IPS-NIHi7 (cell line): ENCODE results near the gene A1BG.

Experiments
- DNase-seq: peaks from one replicate; pipeline ENCODE4 v3.0.0; 2012; ENCODE audit warnings: mixed read lengths; ENCODE audit errors: extremely low spot score

Gene A1BG, protein sequence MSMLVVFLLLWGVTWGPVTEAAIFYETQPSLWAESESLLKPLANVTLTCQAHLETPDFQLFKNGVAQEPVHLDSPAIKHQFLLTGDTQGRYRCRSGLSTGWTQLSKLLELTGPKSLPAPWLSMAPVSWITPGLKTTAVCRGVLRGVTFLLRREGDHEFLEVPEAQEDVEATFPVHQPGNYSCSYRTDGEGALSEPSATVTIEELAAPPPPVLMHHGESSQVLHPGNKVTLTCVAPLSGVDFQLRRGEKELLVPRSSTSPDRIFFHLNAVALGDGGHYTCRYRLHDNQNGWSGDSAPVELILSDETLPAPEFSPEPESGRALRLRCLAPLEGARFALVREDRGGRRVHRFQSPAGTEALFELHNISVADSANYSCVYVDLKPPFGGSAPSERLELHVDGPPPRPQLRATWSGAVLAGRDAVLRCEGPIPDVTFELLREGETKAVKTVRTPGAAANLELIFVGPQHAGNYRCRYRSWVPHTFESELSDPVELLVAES

DNA sequence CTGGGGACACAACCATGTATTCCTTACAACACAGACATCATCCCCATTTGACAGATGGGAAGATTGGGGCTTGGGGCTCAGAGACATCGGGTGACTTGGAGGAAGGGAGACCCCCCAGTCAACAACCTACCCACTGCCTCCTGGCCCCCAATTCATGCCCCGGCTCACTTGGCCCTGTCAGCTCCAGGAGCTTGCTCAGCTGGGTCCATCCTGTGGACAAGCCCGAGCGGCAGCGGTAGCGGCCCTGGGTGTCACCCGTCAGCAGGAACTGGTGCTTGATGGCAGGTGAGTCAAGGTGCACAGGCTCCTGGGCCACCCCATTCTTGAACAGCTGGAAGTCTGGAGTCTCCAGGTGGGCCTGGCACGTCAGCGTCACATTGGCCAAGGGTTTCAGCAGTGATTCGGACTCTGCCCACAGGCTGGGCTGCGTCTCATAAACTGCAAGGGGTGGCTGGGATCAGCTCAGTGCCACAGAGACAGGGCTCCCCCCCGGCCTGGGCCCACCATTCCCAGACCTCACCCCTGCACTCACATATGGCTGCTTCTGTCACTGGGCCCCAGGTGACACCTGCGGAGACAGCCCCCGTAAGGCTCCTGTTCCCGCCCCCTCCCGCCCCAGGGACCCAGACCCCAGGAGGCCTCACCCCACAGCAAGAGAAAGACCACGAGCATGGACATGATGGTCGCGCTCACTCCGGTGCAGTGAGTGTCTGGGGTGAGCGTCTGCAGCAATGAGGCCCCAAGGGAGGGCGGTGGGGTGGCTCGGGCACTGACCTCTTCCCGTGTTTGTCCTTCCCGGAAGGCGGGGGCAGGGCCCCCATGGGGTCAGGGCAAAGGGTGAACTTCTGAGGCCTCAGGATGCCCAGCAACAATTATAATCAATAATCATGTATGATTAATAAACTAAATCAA lies at the start of gene A1BG:
A1BG (minus strand) TSS at position 733 of the 912 bp plus-strand sequence; CDS start at position 678, 55 bp downstream.
- DNase-seq: no peak

DNA sequence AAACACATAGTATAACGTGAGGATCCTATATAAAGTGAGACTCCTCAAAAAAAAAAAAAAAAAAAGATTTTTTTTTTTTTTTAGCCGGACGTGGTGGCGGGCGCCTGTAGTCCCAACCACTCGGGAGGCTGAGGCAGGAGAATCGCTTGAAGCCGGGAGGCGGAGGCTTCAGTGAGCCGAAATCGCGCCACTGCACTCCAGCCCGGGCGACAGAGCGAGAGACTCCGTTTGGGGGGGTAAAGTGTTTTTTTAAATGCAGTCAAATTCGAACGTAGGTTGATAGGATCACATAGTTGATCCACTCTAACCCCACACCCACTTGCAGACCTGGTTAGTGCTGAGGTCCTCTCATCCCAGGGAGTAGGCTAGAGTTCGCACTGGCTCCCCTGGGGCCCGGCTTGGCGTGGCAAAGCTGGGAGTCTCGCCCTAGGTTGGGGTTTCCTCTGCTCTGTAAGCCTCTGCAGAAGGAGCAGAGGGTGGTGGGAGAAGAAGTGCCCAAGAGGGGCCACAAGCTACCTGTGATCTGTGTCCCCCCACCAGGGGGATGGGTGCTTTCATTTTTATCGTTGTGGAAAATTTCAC lies 48.6 kb upstream of the A1BG start:
- no peak for DNase-seq

DNA sequence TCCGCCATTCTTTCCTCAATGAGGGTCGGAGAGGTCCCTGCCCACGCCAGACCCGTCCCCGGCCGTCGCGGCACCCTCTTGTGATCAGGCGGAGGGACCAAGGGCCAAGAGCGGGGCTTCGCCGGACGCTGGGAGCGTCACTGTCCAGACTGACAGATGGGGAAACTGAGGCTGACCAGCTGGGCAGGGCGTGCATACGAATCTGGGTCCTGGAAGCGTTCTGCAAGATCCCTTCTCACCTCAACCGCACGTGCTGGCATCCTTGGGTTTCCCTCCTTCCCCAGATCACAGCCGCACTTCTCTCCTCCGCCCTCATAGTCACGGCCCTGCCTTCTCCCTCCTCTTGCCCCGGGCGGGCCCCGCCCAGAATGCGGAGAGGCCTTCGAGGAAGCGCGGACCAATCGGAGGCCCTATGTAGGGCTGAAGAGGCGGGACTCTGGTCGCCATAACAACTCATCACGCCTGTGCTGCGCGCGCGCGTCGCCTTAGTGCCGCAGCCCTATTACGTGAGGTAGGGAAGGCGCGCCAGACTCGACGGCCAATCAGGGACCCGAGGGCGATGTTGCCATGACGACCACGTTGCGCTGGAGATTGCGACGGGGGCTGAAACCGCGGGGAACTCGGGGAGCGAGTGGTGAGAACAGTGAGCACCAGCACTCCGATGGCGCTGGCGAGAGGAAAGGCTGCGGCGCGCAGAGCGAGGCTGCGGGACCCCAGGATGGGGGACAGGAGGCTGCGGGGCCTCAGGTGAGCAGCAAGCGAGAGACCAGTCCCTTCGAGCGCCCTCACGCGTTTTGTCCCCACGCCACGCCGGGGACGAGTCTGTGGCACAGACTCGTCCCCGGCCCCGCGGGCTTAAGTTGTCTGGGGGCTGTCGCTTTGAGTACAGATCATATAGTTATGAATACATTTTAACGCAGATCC lies 47.9 kb upstream of the A1BG start:
- peak; percentile 97 for DNase-seq

DNA sequence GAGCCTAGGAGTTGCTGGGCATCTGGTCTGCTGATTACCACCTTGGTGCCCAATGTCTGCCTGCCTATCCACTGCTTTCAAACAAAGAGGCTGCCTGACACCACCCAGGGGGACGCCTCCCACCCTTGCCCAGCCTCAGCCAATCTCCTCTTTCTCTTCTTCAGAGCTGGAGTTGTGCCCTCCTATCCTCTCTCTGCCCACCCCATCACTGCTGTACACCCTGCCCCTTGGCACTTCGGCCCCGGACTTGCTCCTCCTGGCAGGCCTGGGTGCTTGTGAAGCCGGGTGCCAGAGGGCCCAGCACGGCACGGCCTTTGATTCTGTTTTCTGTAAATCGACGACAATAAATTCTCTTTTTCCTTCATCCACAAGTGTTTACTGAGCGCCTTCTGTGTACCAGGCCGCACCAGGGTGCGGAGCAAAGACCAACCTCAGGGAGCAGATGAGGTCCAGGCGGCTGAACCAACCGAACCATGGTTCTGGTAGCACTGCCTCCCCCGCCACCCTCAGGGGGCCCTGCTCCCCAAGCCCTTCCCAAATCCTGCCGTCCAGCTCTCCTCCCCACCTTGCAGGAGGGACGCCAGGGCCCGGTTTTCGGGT lies 47.1 kb upstream of the A1BG start:
- DNase-seq: no peak

DNA sequence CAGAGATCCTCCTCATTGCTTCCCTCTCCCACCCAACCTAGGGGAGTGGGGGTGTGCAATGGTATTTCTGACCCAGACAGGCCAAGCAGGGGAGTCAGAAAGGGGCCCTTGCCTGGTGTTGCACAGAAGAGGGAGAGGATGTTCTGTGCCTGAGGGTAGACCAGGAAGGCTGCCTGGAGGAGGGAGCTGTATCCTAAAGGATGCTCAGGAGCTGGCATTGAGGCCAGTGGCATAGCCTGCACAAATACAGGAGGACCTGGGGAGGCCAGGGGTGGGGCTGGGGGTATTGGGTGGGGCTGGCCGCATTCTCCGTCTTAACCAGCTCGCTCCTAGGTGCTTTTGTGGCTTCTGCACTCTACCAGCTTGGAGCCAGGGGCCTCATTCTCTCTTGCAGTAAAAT lies 46.6 kb upstream of the A1BG start:
- DNase-seq: no peak

DNA sequence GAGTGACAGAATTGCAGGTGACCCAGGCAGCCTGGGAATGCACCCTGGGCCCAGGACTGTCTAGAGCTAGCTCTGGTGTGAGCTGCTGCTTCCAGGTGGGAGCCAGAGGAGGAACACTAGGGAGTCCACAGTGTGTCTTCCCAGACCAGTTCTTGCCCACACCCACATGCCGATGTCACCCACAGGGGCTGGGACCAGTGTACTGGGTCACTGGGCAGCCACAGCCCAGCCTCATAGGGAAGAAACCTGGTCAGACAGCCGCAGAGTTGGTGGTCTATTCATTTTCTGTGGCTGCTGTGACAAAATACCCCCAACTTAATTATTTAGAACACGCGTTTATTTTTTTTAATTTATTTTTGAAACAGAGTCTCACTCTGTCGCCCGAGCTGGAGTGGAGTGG lies 45.3 kb upstream of the A1BG start:
- DNase-seq: no peak

DNA sequence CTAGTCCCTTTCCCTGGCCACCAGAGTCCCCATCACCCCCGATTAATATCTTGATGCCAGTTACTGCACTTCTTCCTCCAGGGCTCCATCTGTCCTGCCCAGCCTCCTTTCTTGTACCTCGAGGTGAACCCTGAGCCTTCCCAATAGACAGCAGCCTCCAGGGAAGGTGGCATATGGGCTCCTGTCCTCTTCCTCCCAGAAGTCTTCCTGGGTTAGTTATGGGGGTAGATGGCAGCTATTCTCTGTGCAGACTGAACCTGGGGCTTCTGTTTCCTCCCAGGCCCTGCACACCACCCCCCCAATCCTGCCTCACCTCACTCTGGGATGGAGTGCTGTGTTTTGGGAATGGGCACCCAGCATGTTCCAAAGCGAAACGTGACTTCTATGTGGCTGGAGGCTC lies 44.8 kb upstream of the A1BG start:
- no peak for DNase-seq

DNA sequence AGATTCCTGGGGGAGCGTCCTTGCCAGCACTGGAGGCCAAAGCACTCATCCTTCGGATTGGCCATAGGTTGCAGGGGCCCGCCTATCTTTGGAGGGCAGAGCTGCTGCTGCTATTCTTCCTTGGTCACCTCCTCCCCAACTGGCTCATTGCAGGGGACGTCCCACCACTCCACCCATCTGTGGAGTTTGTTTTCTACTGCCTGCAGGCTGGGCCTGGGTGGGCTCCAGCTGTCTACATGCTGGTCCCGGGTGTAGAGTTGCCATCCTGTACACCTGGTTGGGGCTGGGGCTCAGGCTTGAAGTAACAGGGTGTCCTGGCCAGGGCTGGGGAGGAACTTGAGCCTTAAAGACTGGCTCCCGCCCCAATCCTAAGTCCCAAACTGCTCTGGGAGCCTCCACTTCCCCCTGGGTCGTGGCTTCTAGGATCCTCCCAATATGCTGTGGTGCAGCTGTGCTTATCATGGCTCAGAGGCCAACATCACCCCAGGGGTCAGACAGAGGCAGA lies 44.3 kb upstream of the A1BG start:
- no peak for DNase-seq

DNA sequence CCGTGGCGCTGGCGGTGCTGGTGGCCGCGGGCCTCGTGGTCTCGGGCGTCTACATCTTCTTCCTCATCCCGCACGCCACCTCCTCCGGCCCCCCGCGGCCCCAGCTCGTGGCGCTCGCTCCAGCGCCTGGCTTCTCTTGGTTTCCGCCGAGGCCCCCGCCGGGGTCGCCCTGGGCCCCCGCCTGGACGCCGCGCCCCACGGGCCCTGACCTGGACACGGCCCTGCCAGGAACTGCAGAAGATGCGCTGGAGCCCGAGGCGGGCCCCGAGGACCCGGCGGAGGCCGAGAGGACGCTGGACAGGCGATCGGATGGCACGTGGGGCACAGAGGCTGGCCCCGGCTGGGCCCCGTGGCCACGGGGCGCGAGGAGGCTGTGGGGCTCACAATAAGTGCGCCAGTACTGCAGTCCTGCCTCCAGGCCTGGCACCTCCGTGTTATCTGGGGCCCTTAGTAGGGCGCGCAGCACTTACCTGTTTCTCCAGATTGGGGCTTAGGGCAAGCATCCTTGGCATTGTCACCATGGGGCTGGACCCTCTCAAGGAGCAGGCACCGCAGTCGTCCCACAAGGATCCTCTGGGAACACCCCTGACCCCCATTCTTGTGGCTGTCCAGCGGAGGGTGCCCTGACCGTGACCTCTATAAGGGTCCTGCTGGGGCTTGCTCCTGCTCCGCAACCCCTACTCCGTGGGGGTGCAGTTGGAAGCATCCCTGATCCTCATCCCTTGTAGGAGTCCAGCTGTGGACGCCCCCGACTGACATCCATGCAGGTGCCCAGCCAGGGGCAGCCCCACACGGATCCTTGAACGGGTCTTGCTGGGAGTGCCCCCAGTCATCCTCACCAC lies 43.6 kb upstream of the A1BG start:
- no peak for DNase-seq

DNA sequence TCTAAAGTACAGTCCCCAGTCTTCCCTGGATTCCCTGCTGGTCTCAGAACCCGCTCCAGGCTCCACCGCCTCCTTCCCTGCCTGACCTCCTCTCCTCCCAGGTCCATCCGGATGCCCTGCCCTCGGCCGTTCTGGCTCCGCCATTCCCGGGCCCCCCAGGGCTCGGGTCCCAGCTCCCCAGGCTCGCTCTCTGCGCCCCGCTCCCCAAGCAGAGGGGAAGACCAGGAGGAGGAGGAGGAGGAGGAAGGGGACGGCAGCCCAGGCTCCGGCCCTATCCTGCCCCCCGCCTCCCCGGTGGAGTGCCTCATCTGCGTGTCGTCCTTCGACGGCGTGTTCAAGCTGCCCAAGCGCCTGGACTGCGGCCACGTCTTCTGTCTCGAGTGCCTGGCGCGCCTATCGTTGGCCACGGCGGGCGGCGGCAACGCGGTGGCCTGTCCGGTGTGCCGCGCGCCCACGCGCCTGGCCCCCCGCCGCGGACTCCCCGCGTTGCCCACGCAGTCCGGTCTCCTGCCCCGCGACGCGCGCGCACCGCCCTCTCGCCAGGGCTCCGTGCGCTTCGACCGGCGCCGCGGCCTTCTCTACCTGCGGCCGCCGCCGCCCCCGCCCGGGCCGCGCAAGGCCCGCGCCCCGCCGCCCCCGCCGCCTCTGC lies 42.8 kb upstream of the A1BG start:
- peak; percentile 35 for DNase-seq

DNA sequence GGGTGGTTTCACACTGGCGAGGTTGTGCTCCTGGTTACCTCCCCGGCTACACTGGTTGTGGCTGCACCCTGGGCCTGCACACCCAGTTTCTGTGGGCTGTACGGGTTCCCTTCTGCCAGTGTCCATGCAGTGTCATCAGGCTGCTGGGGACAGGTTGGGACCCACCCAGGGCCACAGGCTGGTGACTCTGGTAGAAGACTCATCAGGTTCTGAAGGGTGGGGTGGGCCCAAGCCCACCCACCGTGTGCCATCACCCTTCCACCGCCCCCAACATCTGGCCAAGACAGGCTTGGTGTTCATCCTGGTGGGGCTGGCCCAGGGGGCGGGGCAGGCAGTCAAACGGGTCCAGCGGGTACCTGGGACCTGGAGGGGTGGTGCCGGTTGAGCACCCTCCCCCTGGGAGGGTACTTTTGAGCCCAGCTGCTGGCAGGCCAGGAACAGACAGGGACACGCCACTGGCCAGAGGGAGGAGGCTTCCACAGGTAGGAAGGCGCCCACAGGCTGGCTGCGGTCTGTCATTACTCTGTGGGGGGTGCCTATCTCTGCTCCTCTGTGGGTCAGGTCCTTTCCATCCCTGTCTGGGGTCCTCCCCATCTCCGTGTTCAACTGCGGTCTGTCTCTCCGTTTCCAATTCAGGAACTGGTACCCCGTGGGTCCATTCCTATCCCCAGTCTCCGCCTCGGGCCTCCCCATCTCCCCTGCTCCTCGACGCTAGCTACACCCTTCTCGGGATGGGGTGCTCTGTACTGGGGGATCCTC lies 42.1 kb upstream of the A1BG start, which contains the start of gene RNF225:
RNF225 (plus strand) TSS at position 437 of the 759 bp plus-strand sequence. CDS start 434 bp downstream, outside the sequence.
- DNase-seq: peak; percentile 69

DNA sequence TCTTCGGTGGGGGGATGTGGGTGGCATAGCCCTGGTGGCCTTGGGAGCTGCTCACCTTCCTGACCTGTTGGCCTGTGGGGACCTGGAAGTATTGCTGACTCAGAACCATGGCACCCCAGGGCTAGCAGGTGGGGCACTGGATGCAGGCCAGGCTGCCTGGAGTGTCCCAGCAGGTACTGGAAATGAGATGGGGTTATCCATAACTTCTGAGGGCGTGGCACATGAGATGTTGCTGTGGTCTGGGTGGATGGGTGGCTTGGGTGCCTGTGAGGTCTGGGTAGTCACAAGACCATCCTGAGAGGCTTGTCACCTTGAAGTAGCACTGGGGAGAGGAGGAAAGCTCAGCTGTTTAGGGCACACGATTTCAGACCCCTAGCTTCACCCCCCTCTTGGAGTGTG lies 41.5 kb upstream of the A1BG start:
- DNase-seq: no peak

DNA sequence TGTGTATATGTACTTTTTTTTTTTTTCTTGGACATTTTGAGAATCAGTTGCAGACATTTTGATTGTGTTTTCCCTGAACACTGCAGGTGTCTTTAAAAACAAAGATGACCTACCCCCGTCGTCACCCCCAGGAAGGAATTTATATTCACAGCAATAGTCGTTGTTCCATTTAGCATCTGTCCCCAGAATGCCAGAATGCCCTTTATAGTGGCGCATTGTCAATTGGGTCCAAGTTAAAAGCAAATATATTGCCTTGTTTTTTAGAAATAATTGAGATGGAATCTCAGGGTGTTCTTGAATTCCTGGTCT lies 40.4 kb upstream of the A1BG start:
- no peak for DNase-seq

DNA sequence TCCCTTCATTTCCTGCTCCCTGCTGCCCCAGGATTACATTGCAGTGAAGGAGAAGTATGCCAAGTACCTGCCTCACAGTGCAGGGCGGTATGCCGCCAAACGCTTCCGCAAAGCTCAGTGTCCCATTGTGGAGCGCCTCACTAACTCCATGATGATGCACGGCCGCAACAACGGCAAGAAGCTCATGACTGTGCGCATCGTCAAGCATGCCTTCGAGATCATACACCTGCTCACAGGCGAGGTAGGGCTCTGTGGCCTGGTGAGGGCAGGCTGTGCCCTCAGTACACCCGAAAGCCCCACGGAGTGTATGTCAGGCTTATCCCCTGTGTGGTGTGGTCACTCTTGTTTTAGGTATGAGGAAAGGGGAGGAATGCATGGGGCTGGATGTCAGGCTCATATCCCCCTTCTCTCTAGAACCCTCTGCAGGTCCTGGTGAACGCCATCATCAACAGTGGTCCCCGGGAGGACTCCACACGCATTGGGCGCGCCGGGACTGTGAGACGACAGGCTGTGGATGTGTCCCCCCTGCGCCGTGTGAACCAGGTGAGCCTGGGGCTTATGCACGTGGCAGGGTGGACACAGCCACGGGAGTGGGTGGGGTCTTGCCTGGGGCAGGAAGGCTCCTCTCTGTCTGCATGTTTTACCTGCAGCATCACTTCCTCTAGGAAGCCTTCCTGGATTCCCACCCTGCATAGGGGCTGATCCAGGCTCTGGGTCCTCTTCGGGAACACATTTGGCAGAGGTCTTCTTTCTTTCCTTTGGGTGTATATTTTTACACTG lies 39.8 kb upstream of the A1BG start:
- no peak for DNase-seq

DNA sequence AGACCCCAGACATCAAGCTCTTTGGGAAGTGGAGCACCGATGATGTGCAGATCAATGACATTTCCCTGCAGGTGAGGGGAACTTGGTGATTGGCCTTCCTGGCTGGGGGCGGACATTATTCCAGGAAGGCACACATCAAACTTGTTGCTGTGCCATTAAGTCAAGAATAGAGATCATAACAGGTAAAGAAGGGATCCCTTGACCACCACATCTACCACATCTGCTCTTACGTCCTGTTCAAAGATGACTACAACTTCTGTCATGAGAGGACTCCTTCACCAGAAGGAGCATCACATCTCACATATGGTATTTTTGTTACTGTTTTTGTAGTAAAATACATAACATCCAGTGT lies 34.9 kb upstream of the A1BG start:
- DNase-seq: no peak

DNA sequence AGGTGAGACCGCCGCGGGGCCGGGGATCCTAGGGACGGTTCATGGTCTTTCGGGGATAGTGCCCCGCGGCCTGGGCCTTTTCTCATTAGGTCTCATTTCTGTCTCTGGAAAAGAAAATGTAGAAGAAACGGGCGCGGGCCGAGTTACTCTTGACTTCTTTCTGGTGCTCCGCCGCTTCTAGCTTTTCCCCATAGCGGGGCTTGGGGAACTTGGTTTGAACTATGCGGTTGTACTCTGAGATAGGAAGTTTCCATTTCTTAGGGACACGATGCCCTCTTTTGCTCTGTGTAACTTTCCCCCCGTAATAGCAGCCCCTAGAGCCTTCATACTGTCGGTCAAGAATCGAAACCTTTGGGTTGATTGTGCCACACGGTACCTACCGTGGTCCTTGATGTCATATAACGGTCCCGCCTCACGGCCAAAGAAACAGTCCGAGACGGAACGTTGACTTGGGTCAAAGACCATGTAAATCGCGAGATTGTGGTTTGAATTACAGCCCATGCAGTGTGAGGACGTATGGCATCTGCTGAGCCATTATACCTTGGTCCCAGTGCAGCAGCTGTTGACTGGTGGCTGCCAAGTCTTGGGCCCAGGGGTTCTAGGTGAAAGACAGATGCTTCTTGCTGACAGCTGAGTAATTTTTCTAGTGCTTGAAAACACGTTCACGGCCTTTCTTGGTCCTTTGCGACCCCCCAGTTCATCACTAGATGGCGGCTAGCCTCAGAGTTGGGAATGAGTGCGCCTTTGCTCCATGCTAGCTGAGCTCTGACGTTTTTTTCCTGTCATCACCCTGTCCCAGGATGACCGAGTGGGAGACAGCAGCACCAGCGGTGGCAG lies 34.3 kb upstream of the A1BG start:
- DNase-seq: no peak
